Liver (tissue), 9 donors: Measurements from ENCODE around the gene ETF1. TPM values are rescaled to one million over a fixed set of nuclear protein-coding genes. Genes with fewer than 3 reads are reported as not detected.
A peak's percentile ranks its signal among the peaks of the same experiment; 100 is the strongest.

Experiments
- DNase-seq: peaks from one replicate; pipeline ENCODE4 v3.0.0-alpha.2; 2017; ENCODE audit warnings: low spot score
- H3K27ac ChIP-seq, 2 donors: one replicate each; pipeline ENCODE4 v1.7.0; 2013; ENCODE audit warnings: inconsistent platforms in 2 of 2, low read length in 2 of 2, control low read depth in 1 of 2, low read depth in 1 of 2, mild to moderate bottlenecking in 1 of 2
- H3K27me3 ChIP-seq, 4 donors: one replicate each; pipeline versions ENCODE4 v1.6.1 to v1.7.0; 2013; ENCODE audit warnings: low read length in 3 of 4, inconsistent platforms in 1 of 4, mild to moderate bottlenecking in 1 of 4, moderate library complexity in 1 of 4; ENCODE audit not compliant: control insufficient read depth in 4 of 4, insufficient read depth in 4 of 4
- H3K36me3 ChIP-seq, 4 donors: one replicate each; pipeline versions ENCODE4 v1.6.1 to v1.7.0; 2013; ENCODE audit warnings: low read length in 3 of 4, mild to moderate bottlenecking in 3 of 4, low read depth in 1 of 4, moderate library complexity in 1 of 4; ENCODE audit not compliant: control insufficient read depth in 4 of 4, insufficient read depth in 3 of 4
- H3K4me1 ChIP-seq, 4 donors: one replicate each; pipeline versions ENCODE4 v1.6.1 to v1.7.0; 2013; ENCODE audit warnings: low read length in 3 of 4, mild to moderate bottlenecking in 3 of 4, moderate library complexity in 1 of 4; ENCODE audit not compliant: control insufficient read depth in 4 of 4, insufficient read depth in 4 of 4
- H3K4me3 ChIP-seq, 3 donors: one replicate each; pipeline versions ENCODE4 v1.6.1 to v1.7.0; 2013; ENCODE audit warnings: low read length in 3 of 3, control low read depth in 1 of 3, low read depth in 1 of 3, mild to moderate bottlenecking in 1 of 3
- H3K9ac ChIP-seq, 2 donors: one replicate each; pipeline ENCODE4 v1.7.0; 2013; ENCODE audit warnings: low read length in 2 of 2, mild to moderate bottlenecking in 2 of 2, moderate library complexity in 2 of 2, control low read depth in 1 of 2, low read depth in 1 of 2
- H3K9me3 ChIP-seq, 4 donors: one replicate each; pipeline versions ENCODE4 v1.6.1 to v1.7.0; 2013; ENCODE audit warnings: low read length in 3 of 4; ENCODE audit not compliant: control insufficient read depth in 4 of 4
- EGR1 ChIP-seq, 2 donors: IDR thresholded peaks; 2 replicates each; pipeline ENCODE4 v1.6.1; 2016 to 2018; ENCODE audit warnings: antibody characterized with exemption in 2 of 2, low read depth in 2 of 2
- FOXA1 ChIP-seq: IDR thresholded peaks from 2 replicates; pipeline ENCODE4 v1.6.1; 2016; ENCODE audit warnings: antibody characterized with exemption
- FOXA2 ChIP-seq: IDR thresholded peaks from 2 replicates; pipeline ENCODE4 v1.6.1; 2016; ENCODE audit warnings: antibody characterized with exemption
- HNF4G ChIP-seq: IDR thresholded peaks from 2 replicates; pipeline ENCODE4 v1.6.1; 2016; ENCODE audit warnings: antibody characterized with exemption
- JUND ChIP-seq, 2 donors: IDR thresholded peaks; 2 replicates each; pipeline ENCODE4 v1.6.1; 2016; ENCODE audit warnings: antibody characterized with exemption in 2 of 2
- NR2F2 ChIP-seq: IDR thresholded peaks from 2 replicates; pipeline ENCODE4 v1.6.1; 2016; ENCODE audit warnings: antibody characterized with exemption
- RAD21 ChIP-seq, 2 donors: IDR thresholded peaks; 2 replicates each; pipeline ENCODE4 v1.6.1; 2016; ENCODE audit warnings: antibody characterized with exemption in 2 of 2, mild to moderate bottlenecking in 2 of 2
- RXRA ChIP-seq, 2 donors: IDR thresholded peaks; 2 replicates each; pipeline ENCODE4 v1.6.1; 2017 to 2018; ENCODE audit warnings: antibody characterized with exemption in 2 of 2, mild to moderate bottlenecking in 1 of 2
- TAF1 ChIP-seq: conservative IDR thresholded peaks from 2 replicates; pipeline ENCODE4 v1.6.1; 2016; ENCODE audit warnings: antibody characterized with exemption, mild to moderate bottlenecking
- YY1 ChIP-seq: IDR thresholded peaks from 2 replicates; pipeline ENCODE4 v1.6.1; 2016; ENCODE audit warnings: antibody characterized with exemption, mild to moderate bottlenecking
- WGBS: extraction: QIAGEN DNeasy Blood & Tissue Kit; methylation state at CpG from one replicate; pipeline ENCODE4 v1.1.7; 2013; 5-methylcytosine and 5-hydroxymethylcytosine counted together
- polyA plus RNA-seq, 2 donors: library from polyadenylated mRNA; stranded (reverse) in 1 of 2; unstranded in 1 of 2; fragments of 200-250 nt in 1 of 2; fragments of >200 nt in 1 of 2; fragmentation: Nextera tagmentation in 1 of 2; extraction: Ambion mirVana in 1 of 2; gene quantifications; one replicate each; pipeline versions ENCODE4 v1.2.1 to v1.2.3, GENCODE V29; 2013 to 2015
- total RNA-seq, 2 donors: library from RNA; depleted of rRNA; stranded (reverse); fragments of >200 nt; gene quantifications; one replicate each; pipeline ENCODE4 v1.2.3, GENCODE V29; 2014
- TF ChIP-seq, protein P1 (sequence below): fragments of 150-350 bp; IDR thresholded peaks from 2 replicates; pipeline ENCODE4 v1.5.1; 2017; ENCODE audit warnings: improper control_type of control experiment, low read depth, low read length; ENCODE audit not compliant: missing input control
- TF ChIP-seq, protein P2 (sequence below): IDR thresholded peaks from 2 replicates; pipeline ENCODE4 v1.6.1; 2016; ENCODE audit warnings: antibody characterized with exemption
- TF ChIP-seq, protein P3 (sequence below): IDR thresholded peaks from 2 replicates; pipeline ENCODE4 v1.6.1; 2016; ENCODE audit warnings: antibody characterized with exemption
- donor health status: healthy.
- donor health status: healthy.
- donor health status: healthy.
- donor health status: healthy.
- donor health status: healthy.

The ETF1 gene
- total and polyA plus RNA-seq, 4 donors: 21.7 to 39.7 (median 31.1) TPM

DNA sequence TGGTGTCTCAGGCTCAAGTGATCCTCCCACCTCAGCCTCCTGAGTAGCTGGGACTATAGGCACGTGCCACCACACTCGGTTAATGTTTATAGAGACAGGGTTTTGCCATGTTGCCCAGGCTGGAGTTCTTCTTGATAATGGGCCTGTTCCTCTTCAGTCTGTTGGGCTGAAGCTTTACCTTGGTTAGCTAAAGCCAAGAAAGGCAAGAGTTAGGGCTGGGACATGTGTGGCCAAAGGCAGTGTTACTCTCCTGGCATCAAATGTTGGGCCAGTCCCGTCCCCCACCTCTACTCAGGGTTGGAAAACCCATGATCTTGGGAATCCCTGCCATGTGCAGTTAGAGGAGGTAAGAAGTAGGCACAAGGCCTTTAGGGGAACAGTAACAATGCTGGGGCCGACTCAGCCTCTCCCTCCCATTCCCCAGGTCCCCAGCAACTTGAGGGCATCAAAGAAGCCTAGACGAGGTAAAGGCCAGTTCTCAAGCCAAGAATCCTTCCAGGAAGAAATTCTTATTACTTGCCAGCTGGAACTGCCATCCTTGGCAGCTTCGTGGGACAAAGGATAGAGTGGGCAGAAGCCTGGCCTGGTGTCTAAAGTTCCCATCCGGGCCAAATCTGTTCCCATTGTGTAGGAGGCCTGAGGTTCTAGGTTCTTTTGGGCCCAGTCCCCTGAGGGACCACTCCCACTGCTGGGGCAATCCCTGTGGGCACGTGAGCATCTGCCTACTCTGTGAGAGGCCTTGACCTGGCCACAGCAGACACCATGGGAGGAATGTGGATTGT, 73.3 kb downstream of the ETF1 start (continued):
- TF ChIP-seq, protein P1, sequence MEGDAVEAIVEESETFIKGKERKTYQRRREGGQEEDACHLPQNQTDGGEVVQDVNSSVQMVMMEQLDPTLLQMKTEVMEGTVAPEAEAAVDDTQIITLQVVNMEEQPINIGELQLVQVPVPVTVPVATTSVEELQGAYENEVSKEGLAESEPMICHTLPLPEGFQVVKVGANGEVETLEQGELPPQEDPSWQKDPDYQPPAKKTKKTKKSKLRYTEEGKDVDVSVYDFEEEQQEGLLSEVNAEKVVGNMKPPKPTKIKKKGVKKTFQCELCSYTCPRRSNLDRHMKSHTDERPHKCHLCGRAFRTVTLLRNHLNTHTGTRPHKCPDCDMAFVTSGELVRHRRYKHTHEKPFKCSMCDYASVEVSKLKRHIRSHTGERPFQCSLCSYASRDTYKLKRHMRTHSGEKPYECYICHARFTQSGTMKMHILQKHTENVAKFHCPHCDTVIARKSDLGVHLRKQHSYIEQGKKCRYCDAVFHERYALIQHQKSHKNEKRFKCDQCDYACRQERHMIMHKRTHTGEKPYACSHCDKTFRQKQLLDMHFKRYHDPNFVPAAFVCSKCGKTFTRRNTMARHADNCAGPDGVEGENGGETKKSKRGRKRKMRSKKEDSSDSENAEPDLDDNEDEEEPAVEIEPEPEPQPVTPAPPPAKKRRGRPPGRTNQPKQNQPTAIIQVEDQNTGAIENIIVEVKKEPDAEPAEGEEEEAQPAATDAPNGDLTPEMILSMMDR: no peak
- peak in 1 of 2 donors; percentile 9 for TF ChIP-seq RXRA (IDR thresholded peaks at IDR 0.05)
- TF ChIP-seq, protein P2, sequence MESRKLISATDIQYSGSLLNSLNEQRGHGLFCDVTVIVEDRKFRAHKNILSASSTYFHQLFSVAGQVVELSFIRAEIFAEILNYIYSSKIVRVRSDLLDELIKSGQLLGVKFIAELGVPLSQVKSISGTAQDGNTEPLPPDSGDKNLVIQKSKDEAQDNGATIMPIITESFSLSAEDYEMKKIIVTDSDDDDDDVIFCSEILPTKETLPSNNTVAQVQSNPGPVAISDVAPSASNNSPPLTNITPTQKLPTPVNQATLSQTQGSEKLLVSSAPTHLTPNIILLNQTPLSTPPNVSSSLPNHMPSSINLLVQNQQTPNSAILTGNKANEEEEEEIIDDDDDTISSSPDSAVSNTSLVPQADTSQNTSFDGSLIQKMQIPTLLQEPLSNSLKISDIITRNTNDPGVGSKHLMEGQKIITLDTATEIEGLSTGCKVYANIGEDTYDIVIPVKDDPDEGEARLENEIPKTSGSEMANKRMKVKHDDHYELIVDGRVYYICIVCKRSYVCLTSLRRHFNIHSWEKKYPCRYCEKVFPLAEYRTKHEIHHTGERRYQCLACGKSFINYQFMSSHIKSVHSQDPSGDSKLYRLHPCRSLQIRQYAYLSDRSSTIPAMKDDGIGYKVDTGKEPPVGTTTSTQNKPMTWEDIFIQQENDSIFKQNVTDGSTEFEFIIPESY: no peak
- TF ChIP-seq YY1: no peak
- TF ChIP-seq FOXA1: no peak
- TF ChIP-seq, protein P3, sequence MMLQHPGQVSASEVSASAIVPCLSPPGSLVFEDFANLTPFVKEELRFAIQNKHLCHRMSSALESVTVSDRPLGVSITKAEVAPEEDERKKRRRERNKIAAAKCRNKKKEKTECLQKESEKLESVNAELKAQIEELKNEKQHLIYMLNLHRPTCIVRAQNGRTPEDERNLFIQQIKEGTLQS: no peak
- TF ChIP-seq TAF1: peak; percentile 50
- no peak for TF ChIP-seq NR2F2
- peak in 1 of 2 donors; percentile 95 for TF ChIP-seq JUND (IDR thresholded peaks at IDR 0.05)
- no peak for TF ChIP-seq FOXA2

DNA sequence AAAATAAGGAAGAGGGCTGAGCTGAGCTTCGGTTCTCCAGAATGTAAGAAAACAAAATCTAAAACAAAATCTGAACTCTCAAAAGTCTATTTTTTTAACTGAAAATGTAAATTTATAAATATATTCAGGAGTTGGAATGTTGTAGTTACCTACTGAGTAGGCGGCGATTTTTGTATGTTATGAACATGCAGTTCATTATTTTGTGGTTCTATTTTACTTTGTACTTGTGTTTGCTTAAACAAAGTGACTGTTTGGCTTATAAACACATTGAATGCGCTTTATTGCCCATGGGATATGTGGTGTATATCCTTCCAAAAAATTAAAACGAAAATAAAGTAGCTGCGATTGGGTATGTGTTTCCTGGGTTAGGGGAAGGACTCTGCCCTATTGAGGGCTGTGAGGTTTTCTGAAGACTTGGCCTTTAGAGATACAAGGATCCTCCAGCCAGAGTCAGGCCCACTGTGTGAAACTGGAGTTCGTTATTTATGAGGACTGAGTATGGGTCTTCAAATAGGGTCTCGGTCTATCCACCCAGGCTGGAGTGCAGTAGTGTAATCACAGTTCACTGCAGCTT, 74.0 kb downstream of the ETF1 start:
- no peak overlapping the region for H3K9ac ChIP-seq

More for the DNA sequence above, 74.0 kb downstream of the ETF1 start:
- peak overlapping the region in 1 of 2 donors; percentile 36 for H3K27ac ChIP-seq
- peaks cover 0 to 21% (median 9%) of the 10 kb centered on the region in 4 donors for H3K4me1 ChIP-seq
- H3K9me3 ChIP-seq: no peaks in the 10 kb centered on the region
- no peak for DNase-seq
- WGBS: 96% methylated on average over 8 of the region's 8 CpGs
- no peak for TF ChIP-seq JUND (IDR thresholded peaks at IDR 0.05)
- TF ChIP-seq, protein P1: no peak
- TF ChIP-seq, protein P3: no peak
- TF ChIP-seq FOXA2: no peak
- no peak for TF ChIP-seq RAD21 (IDR thresholded peaks at IDR 0.05)
- no peak for TF ChIP-seq TAF1
- TF ChIP-seq HNF4G: no peak
- TF ChIP-seq, protein P2: no peak
- TF ChIP-seq EGR1 (IDR thresholded peaks at IDR 0.05; ENCODE audit: low read depth in 2 of 2): no peak
- H3K36me3 ChIP-seq: peaks cover 2 to 14% (median 13%) of the 10 kb centered on the region in 4 donors
- no peak overlapping the region for H3K4me3 ChIP-seq
- no peaks in the 10 kb centered on the region for H3K27me3 ChIP-seq
